ENCODE results near the gene DOHH.

The DOHH gene

GRCh38 chr19:3478409-3479176 is 21.9 kb downstream of the DOHH start:
- no peak for DNase-seq (ENCODE audit: low spot score)

- DNase-seq (ENCODE audit: low spot score): no peak
Measured at GRCh38 chr19:3477951-3478350, 22.5 kb downstream of the DOHH start.

GRCh38 chr19:3477506-3477905 is 23.0 kb downstream of the DOHH start:
- no peak for DNase-seq (ENCODE audit: low spot score)

- no peak for DNase-seq (ENCODE audit: low spot score)
Measured at GRCh38 chr19:3476830-3477229, 23.6 kb downstream of the DOHH start.

GRCh38 chr19:3475449-3475848 is 25.0 kb downstream of the DOHH start:
- no peak for DNase-seq (ENCODE audit: low spot score)

GRCh38 chr19:3474614-3475013 is 25.9 kb downstream of the DOHH start:
- no peak for DNase-seq (ENCODE audit: low spot score)

GRCh38 chr19:3474010-3474409 is 26.5 kb downstream of the DOHH start:
- no peak for DNase-seq (ENCODE audit: low spot score)

GRCh38 chr19:3471954-3472655 is 28.4 kb downstream of the DOHH start:
- peak; percentile 24 for DNase-seq (ENCODE audit: low spot score)

- no peak for DNase-seq (ENCODE audit: low spot score)
Measured at GRCh38 chr19:3470500-3471128, 29.9 kb downstream of the DOHH start.

- no peak for DNase-seq (ENCODE audit: low spot score)
Measured at GRCh38 chr19:3469638-3470499, 30.6 kb downstream of the DOHH start.

- no peak for DNase-seq (ENCODE audit: low spot score)
Measured at GRCh38 chr19:3468211-3468610, 32.3 kb downstream of the DOHH start.

- DNase-seq (ENCODE audit: low spot score): no peak
Measured at GRCh38 chr19:3467437-3468198, 32.9 kb downstream of the DOHH start.

GRCh38 chr19:3466635-3467034 is 33.8 kb downstream of the DOHH start:
- no peak for DNase-seq (ENCODE audit: low spot score)

- DNase-seq (ENCODE audit: low spot score): no peak
Measured at GRCh38 chr19:3465552-3465951, 34.9 kb downstream of the DOHH start.

GRCh38 chr19:3464587-3465235 is 35.8 kb downstream of the DOHH start:
- DNase-seq (ENCODE audit: low spot score): no peak

- DNase-seq (ENCODE audit: low spot score): no peak
Measured at GRCh38 chr19:3463714-3464586, 36.5 kb downstream of the DOHH start.

- no peak for DNase-seq (ENCODE audit: low spot score)
Measured at GRCh38 chr19:3462991-3463713, 37.3 kb downstream of the DOHH start.

- no peak for DNase-seq (ENCODE audit: low spot score)
Measured at GRCh38 chr19:3459965-3460582, 40.4 kb downstream of the DOHH start.
